A549 (cell line): ENCODE results near the gene PAXX.

ENCODE experiments used
- CTCF ChIP-seq: fragments of >200 bp; sonication (Bioruptor Twin); formaldehyde crosslinking; IDR thresholded peaks from 3 replicates; pipeline ENCODE4 v1.5.1; 2016
- JUN ChIP-seq, 2 experiments: fragments of >200 bp; sonication (Bioruptor Twin); formaldehyde crosslinking; IDR thresholded peaks; 2 replicates in 1 of 2; 3 replicates in 1 of 2; pipeline ENCODE4 v1.6.1; 2016 to 2017
- MAZ ChIP-seq: fragments of 150-350 bp; IDR thresholded peaks from 2 replicates; pipeline ENCODE4 v1.6.1; 2014; ENCODE audit warnings: antibody characterized with exemption, low read depth, low read length, borderline replicate concordance
- PHF8 ChIP-seq: fragments of 200-600 bp; sonication (generic); IDR thresholded peaks from 2 replicates; pipeline ENCODE4 v1.6.1; 2016; ENCODE audit warnings: low read depth, mild to moderate bottlenecking, antibody characterized with exemption, moderate library complexity, borderline replicate concordance
- POLR2A ChIP-seq: IDR thresholded peaks from 2 replicates; pipeline ENCODE4 v1.6.1; 2012; ENCODE audit warnings: mild to moderate bottlenecking, low read length
- POLR2AphosphoS2 ChIP-seq: conservative IDR thresholded peaks from 2 replicates; pipeline ENCODE4 v1.6.1; 2012; ENCODE audit warnings: low read length, improper control_type of control experiment, inconsistent platforms
- ZNF302 ChIP-seq: fragments of 250-450 bp; sonication (Bioruptor Pico); IDR thresholded peaks from 2 replicates; pipeline ENCODE4 v1.9.0; 2021; ENCODE audit warnings: inconsistent platforms, mild to moderate bottlenecking, moderate library complexity
- ZSCAN20 ChIP-seq: fragments of 250-450 bp; sonication (Bioruptor Pico); IDR thresholded peaks from 2 replicates; pipeline ENCODE4 v1.8.0; 2022; ENCODE audit warnings: mild to moderate bottlenecking, moderate library complexity

GRCh38 chr9:136974817-136975535 is 17.2 kb upstream of the PAXX start:
- no peak for TF ChIP-seq PHF8
- no peak for TF ChIP-seq CTCF
- TF ChIP-seq JUN (IDR thresholded peaks at IDR 0.05), result no peak
- TF ChIP-seq ZNF302, result no peak
- TF ChIP-seq POLR2AphosphoS2, result no peak
- no peak for TF ChIP-seq POLR2A
- TF ChIP-seq MAZ, result no peak
- no peak for TF ChIP-seq ZSCAN20
